Adipose tissue (tissue), 3 donors: ENCODE data around the gene RPL41. TPM values are rescaled to one million over a fixed set of nuclear protein-coding genes. Genes with fewer than 3 reads are reported as not detected.

ENCODE experiments used
- H3K27ac ChIP-seq: one replicate; pipeline ENCODE4 v1.5.1; 2013; ENCODE audit warnings: low read depth, low read length
- WGBS, 3 donors: extraction: QIAGEN DNeasy Blood & Tissue Kit; methylation state at CpG; one replicate each; pipeline ENCODE4 v1.1.7; 2013; 5-methylcytosine and 5-hydroxymethylcytosine counted together
- polyA plus RNA-seq, 3 donors: library from polyadenylated mRNA; stranded (reverse); fragments of 200-250 nt; gene quantifications; one replicate each; pipeline ENCODE4 v1.2.3, GENCODE V29; 2013
- donor health status: healthy with polysubstance abuse.
- donor health status: Bipolar disorder and iron deficiency.
- donor health status: healthy.

Gene RPL41
- polyA plus RNA-seq, 3 donors = 6,348 to 7,135 (median 6,380) TPM

GRCh38 chr12:56160193-56160763 is 43.8 kb downstream of the RPL41 start:
- WGBS, 3 donors = 17 to 57% (median 26%) methylated on average over 7 of the region's 7 CpGs
- H3K27ac ChIP-seq = no peak overlapping the region

GRCh38 chr12:56160894-56161689 is 44.7 kb downstream of the RPL41 start:
- H3K27ac ChIP-seq = no peak overlapping the region
- WGBS, 3 donors = 69 to 72% (median 72%) methylated on average over 11 of the region's 11 CpGs

DNA sequence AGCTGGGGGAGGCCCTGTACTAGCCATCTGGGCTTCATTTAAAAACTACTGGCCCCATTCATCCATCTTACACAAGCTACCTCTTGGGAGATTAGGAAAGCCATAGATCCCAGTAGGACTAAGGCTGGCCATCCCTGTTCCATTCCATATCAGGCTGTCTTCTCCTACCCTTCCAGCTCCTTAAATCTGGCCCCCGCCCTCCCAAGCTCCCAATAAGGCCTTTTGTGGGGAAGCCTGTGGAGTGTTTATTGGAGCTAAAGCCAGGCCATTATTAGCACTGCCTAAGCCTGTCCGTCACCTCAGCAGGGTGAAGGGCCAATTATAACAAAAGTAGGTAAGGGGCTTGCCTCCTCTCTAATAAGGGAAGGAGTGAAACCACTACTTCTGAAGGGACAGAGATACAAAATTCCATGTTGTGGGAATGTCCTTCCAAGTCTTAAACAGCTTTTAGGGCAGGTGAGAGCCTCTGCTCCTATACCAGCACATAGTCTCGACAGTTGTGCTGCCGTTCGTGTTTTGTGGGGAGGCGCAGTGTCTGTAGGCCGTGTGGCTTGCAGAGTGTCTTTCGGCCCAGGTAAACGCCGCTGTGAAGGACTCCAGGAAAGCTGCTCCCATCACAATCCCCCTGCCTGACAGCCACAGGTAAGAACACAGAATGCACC is 45.4 kb downstream of the RPL41 start:
- 80% methylated on average over 10 of the region's 10 CpGs for WGBS, 3 donors

DNA sequence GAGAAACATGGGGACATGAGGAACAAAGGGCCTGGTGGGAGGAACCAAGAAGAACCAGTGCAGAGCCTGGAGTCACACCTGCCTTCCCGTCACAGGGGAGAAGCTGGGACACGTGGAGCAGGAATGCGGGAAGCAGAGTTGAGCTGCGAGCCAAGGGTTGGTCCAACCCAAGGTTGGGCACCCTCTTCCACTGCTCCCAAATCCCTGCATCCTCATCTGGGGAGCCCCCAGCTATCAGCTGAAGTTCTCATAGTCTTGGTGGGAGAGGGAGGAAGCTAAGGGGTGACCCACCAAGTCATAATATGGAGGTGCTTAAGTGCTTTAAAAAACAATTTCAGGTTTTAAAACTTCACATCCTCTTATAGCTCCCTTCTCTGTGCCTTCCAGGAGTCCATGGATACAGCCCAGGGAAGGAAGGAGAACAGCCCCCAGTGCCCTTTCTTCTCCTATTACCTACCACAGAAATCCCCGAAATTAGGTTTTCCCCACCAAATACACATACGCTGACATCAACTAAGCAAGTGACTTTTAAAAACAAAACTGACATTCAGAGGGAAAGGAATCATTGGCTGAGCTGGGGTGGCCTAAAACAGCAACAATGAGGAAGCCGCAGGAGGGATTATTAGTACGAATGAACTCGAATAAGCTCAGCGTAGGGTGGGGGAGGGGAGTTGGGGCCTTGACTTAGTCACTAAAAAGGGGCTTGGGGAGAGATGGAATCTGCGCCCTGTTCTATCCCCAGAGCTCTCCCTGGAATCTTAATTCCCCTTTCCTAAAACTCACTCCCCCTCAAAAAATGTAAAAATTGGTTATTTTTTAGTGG is 46.2 kb downstream of the RPL41 start:
- no peak overlapping the region for H3K27ac ChIP-seq
- WGBS, 3 donors = 65 to 71% (median 70%) methylated on average over 11 of the region's 11 CpGs

More for the DNA sequence above, 45.4 kb downstream of the RPL41 start:
- no peak overlapping the region for H3K27ac ChIP-seq

- H3K27ac ChIP-seq = no peak overlapping the region
- WGBS, 3 donors = 71 to 84% (median 80%) methylated on average over 11 of the region's 11 CpGs
Measured at GRCh38 chr12:56163533-56164344, 47.3 kb downstream of the RPL41 start.

DNA sequence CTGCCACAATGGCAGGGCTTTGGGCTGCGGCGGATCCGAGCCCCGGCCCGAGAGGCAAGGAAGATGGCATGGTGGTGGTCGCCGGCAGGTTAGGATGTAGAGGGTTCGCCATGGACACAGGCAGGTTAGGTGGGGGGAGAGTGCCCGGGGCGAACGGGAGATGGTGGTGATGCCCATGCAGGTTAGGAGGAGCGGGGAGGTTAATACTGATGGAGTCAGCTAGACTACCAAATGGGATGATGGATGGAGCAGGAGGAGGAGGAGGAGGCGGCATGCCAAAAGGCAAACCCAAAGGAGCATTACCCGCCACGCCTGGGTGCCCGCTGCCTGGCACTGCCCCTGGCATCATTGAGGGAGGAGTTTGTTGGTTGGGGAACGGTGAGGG is 47.9 kb downstream of the RPL41 start:
- no peak overlapping the region for H3K27ac ChIP-seq
- 89 to 92% (median 92%) methylated on average over 17 of the region's 17 CpGs for WGBS, 3 donors

- WGBS, 3 donors = 72 to 83% (median 77%) methylated on average over 4 of the region's 4 CpGs
- H3K27ac ChIP-seq = no peak overlapping the region
Measured at GRCh38 chr12:56165369-56165768, 48.9 kb downstream of the RPL41 start.

Other genes starting within 250 kb of the RPL41 start
- 10 to 100 TPM; 16.8 to 33.6 (median 26.2) TPM for gene PYM1, start 188.7 kb upstream of the RPL41 start, polyA plus RNA-seq
- gene DGKA, start 185.5 kb upstream of the RPL41 start, polyA plus RNA-seq = 10 to 100 TPM; 16.9 to 21.4 (median 17.4) TPM
- gene PMEL, start 150.6 kb upstream of the RPL41 start, polyA plus RNA-seq = 1 to 10 TPM in 2 of 3 donors, under 1 TPM in 1; 0.42 to 2.9 (median 1.7) TPM
- gene CDK2, start 149.8 kb upstream of the RPL41 start, polyA plus RNA-seq = 10 to 100 TPM in 2 of 3 donors, 1 to 10 TPM in 1; 9.2 to 20.8 (median 16.8) TPM
- 10 to 100 TPM; 28.5 to 66.8 (median 47.4) TPM for gene RAB5B, start 142.6 kb upstream of the RPL41 start, polyA plus RNA-seq
- 10 to 100 TPM in 2 of 3 donors, 1 to 10 TPM in 1; 10.0 to 27.8 (median 15.7) TPM for gene SUOX, start 119.4 kb upstream of the RPL41 start, polyA plus RNA-seq
- 1 to 10 TPM; 1.5 to 4.9 (median 4.8) TPM for gene IKZF4, start 95.6 kb upstream of the RPL41 start, polyA plus RNA-seq
- gene RPS26, start 74.7 kb upstream of the RPL41 start, polyA plus RNA-seq = 1,000 to 10,000 TPM; 1,111 to 1,459 (median 1,152) TPM
- 10 to 100 TPM in 1 of 3 donors, 1 to 10 TPM in 2; 2.0 to 28.8 (median 4.5) TPM for gene ERBB3, start 36.5 kb upstream of the RPL41 start, polyA plus RNA-seq
- gene PA2G4, start 12.1 kb upstream of the RPL41 start, polyA plus RNA-seq = 100 to 1,000 TPM in 1 of 3 donors, 10 to 100 TPM in 2; 75.9 to 138 (median 83.2) TPM
- 1 to 10 TPM; 1.6 to 2.4 (median 1.9) TPM for gene ZC3H10, start 1.6 kb downstream of the RPL41 start, polyA plus RNA-seq
- 100 to 1,000 TPM in 1 of 3 donors, 10 to 100 TPM in 2; 61.4 to 304 (median 94.5) TPM for gene ESYT1, start 11.6 kb downstream of the RPL41 start, polyA plus RNA-seq
- gene MYL6B, start 36.0 kb downstream of the RPL41 start, polyA plus RNA-seq = 10 to 100 TPM; 15.5 to 88.5 (median 48.0) TPM
- gene MYL6, start 41.7 kb downstream of the RPL41 start, polyA plus RNA-seq = 1,000 to 10,000 TPM; 1,303 to 4,064 (median 3,695) TPM
- 10 to 100 TPM; 21.4 to 53.8 (median 48.7) TPM for gene SMARCC2, start 72.8 kb downstream of the RPL41 start, polyA plus RNA-seq
- gene RNF41, start 105.3 kb downstream of the RPL41 start, polyA plus RNA-seq = 10 to 100 TPM; 15.3 to 51.7 (median 26.7) TPM
- gene NABP2, start 107.7 kb downstream of the RPL41 start, polyA plus RNA-seq = 10 to 100 TPM; 20.9 to 22.3 (median 21.3) TPM
- gene SLC39A5, start 113.4 kb downstream of the RPL41 start, polyA plus RNA-seq = 100 to 1,000 TPM in 1 of 3 donors, 1 to 10 TPM in 1, under 1 TPM in 1; 0.31 to 209 (median 1.0) TPM
- gene ANKRD52, start 141.8 kb downstream of the RPL41 start, polyA plus RNA-seq = 1 to 10 TPM; 5.6 to 9.9 (median 9.7) TPM
- gene COQ10A, start 150.3 kb downstream of the RPL41 start, polyA plus RNA-seq = 10 to 100 TPM in 2 of 3 donors, 1 to 10 TPM in 1; 8.5 to 11.6 (median 11.1) TPM
- gene CS, start 183.7 kb downstream of the RPL41 start, polyA plus RNA-seq = 100 to 1,000 TPM in 1 of 3 donors, 10 to 100 TPM in 2; 82.8 to 289 (median 83.0) TPM
- 10 to 100 TPM; 86.3 to 99.0 (median 95.9) TPM for gene CNPY2, start 199.4 kb downstream of the RPL41 start, polyA plus RNA-seq
- gene PAN2, start 217.4 kb downstream of the RPL41 start, polyA plus RNA-seq = 10 to 100 TPM; 16.8 to 33.7 (median 29.8) TPM
- gene IL23A, start 222.3 kb downstream of the RPL41 start, polyA plus RNA-seq = 1 to 10 TPM in 1 of 3 donors, under 1 TPM in 1, not detected in 1; 0.62 to 3.1 TPM
- gene STAT2, start 243.5 kb downstream of the RPL41 start, polyA plus RNA-seq = 10 to 100 TPM; 32.5 to 58.4 (median 56.5) TPM
- gene APOF, start 246.2 kb downstream of the RPL41 start, polyA plus RNA-seq = under 1 TPM in 1 of 3 donors, not detected in 2; 0.03 TPM